Measurements from ENCODE around the gene SLC34A3.

The SLC34A3 gene

GRCh38 chr9:137263506-137263905 lies 32.8 kb downstream of the SLC34A3 start:
- DNase-seq: no peak

DNA sequence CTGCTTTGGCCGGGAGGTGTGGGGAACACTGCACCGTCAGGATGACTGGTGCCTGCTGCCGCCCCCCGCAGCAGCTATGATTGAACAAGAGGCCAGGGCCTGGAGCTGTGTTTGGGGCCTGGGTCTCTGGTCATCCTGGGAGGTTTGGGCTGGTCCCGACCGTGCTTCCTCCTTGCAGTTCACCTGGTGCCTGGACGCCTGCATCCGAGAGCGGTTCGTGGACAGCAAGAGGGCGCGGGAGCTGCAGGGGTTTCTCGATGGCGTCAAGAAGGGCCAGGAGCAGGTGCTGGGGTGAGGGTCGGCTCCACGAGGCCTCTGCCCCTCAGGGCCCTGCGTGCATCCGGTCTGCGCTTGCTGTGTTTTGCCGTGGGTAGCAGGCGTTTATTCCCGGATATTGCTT lies 33.4 kb downstream of the SLC34A3 start:
- DNase-seq: no peak

DNA sequence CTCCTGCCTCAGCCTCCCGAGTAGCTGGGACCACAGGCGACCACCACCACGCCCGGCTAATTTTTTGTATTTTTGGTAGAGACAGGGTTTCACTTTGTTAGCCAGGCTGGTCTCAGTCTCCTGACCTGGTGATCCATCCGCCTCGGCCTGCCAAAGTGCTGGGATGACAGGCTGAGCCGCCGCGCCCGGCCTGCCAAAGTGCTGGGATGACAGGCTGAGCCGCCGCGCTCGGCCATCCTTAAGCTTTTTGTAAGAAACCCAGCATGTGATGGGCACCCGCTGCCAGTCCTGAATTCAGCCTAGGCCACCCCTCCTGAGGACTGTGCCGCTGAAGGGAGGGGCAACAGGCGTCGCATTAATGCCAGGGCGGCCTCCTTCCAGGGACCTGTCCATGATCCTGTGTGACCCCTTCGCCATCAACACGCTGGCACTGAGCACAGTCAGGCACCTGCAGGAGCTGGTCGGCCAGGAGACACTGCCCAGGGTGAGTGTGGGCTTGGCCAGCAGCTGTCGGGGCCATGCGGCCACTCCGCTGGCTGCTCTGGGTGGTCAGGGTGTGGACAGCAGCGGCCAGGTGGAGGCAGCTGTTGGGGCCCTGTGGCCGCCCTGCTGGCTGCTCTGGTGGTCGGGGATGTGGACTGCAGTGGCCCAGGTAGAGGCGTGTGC lies 34.9 kb downstream of the SLC34A3 start:
- no peak for DNase-seq

GRCh38 chr9:137266162-137266527 lies 35.4 kb downstream of the SLC34A3 start:
- DNase-seq: no peak

DNA sequence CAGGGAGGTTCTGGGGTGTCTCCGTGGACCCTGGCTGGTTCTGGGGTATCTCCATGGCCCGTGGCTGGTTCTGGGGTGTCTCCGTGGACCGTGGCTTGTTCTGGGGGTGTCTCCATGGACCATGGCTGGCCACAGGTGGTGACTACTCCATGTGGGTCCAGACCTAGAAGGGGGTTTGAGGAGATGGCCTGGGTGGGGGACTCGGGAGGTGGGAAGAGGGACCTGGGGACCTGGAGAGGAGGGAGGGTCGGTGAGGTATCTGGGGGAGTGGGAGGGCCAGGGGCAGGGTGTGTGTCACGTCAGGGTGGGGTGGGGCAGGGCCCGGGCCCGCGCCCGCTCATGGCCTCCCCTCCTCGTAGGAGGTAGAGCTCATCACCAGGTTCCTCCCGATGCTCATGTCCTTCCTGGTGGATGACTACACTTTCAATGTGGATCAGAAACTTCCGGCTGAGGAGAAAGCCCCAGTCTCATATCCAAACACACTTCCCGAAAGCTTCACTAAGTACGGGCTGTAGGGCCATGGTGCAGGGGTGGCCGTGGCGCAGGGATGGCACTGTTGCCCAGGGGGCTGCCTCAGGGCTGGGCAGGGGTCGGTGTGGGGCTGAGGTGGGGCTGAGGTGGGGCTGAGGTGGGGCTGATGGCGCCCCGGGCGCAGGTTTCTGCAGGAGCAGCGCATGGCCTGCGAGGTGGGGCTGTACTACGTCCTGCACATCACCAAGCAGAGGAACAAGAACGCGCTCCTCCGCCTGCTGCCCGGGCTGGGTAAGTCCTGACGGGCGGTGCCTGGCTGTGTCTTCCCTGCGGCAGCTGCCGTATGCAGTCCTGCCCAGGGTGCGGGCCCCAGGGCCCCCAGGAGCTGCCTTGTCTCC lies 36.1 kb downstream of the SLC34A3 start:
- no peak for DNase-seq

GRCh38 chr9:137267933-137268355 lies 37.2 kb downstream of the SLC34A3 start:
- no peak for DNase-seq

DNA sequence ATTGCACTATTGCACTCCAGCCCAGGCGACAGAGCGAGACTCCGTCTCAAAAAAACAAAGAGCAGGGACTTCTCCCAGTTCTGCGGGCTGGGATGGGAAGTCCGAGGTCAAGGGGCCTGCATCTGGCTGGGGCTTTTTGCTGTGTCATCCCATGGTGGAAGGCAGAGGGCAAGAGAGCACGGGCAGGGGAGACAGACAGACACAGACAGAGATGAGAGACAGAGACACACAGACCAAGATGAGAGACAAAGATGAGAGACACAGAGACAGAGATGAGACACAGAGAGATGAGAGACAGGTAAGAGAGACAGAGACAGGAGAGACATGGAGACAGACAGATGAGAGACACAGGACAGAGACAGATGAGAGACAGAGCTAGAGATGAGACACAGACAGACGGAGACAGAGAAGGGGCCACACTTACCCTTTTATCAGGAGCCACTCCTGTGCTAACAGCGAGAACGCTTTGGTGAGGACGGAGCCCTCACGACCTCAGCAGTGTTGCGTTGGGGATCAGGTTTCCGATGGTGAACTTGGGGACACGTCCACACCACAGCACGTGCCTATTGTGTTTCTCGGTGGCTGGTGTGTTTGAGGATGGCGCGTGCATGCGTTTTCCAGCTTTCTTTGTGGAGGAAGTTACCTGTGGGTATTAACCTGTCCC lies 38.0 kb downstream of the SLC34A3 start:
- no peak for DNase-seq

DNA sequence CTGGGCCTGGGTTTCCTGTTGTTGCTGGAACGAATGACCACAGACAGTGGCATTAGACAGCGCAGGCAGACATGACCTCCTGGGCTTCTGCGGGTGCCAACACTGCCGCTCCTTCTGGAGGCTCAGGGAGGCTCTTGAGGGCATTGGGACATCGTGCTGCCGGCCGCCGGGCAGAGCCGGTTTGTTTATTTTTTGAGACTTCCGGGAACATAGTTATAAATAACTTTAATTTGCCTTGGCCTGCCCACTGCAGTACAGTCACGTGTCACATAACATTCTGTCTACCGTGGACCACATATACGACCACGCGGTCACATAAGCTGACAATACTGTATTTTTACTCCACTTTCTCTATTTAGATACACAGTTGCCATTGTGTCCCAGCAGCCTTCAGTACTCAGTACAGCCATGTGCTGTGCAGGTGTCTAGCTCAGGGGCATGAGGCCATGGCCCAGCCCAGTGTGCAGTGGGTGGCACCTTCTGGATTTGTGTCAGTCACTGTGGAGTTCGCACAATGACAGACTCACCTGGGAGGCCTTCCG lies 38.6 kb downstream of the SLC34A3 start:
- no peak for DNase-seq

- DNase-seq: no peak
These were observed 40.4 kb downstream of the SLC34A3 start for GRCh38 chr9:137270929-137271695.

GRCh38 chr9:137271696-137272076 lies 41.0 kb downstream of the SLC34A3 start:
- no peak for DNase-seq

- DNase-seq: no peak
These were observed 41.8 kb downstream of the SLC34A3 start for GRCh38 chr9:137272241-137273094.

- DNase-seq: no peak
These were observed 42.4 kb downstream of the SLC34A3 start for GRCh38 chr9:137273095-137273490.

- no peak for DNase-seq
These were observed 43.1 kb downstream of the SLC34A3 start for GRCh38 chr9:137273611-137274320.

DNA sequence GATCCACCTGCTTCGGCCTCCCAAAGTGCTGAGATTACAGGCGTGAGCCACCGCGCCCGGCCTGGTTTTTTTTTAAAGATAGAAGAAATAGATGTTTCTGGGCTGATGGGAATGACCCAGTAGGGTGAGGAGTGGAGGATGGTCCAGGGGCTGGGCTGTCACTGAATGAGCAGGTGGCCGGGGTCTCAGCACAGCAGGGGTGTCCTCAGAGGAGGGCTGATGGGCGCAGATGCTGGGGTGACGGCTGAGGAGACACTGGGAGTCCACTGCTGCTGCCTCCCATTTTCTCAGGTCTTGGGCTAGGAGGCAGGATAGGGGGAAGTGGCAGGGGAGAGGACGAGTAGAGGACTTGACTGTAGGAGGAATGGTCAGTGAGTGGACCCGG lies 44.5 kb downstream of the SLC34A3 start:
- DNase-seq: no peak

DNA sequence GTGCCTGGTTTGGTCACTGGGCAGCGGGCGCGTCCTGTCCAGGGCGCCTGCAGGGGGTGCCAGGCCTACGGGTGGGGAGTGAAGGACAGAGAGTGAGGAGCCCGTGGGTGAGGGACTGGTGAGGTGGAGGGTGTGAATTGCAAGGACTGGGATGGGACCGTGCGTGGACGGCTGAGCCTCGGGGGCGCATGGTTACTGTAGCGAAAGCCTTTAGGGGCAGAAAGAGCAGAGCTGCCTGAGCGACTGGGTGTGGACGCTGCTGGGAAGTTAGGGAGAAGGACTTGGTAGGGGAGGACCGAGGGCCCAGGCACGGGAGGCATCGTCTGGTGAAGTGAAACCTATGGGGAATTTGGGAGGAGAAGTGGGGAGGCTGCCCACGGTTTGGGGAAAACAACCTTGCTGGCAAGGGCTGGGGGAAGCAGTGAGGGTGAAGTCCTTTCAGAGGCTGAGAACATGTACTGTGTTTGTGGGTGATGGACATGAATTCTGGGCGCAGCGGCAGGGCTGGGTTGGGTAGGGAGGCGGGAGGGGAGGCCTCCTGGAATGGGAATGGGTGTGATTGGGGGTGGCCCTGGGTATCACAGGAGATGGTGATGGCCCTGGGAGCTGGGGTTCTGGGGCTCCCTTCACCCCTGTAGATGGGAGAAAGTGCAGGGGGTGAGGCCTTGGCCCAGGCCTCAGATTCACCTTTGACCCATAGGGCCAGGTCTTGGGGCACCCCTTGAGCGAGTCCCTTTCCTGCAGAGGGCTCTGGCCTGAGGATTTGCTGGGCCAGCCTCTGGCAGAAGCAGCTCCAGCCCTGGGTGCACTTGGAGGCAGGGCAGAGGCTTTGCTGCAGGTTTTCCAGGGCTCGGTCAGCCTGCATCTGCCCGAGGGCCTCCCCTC lies 45.1 kb downstream of the SLC34A3 start:
- no peak for DNase-seq

DNA sequence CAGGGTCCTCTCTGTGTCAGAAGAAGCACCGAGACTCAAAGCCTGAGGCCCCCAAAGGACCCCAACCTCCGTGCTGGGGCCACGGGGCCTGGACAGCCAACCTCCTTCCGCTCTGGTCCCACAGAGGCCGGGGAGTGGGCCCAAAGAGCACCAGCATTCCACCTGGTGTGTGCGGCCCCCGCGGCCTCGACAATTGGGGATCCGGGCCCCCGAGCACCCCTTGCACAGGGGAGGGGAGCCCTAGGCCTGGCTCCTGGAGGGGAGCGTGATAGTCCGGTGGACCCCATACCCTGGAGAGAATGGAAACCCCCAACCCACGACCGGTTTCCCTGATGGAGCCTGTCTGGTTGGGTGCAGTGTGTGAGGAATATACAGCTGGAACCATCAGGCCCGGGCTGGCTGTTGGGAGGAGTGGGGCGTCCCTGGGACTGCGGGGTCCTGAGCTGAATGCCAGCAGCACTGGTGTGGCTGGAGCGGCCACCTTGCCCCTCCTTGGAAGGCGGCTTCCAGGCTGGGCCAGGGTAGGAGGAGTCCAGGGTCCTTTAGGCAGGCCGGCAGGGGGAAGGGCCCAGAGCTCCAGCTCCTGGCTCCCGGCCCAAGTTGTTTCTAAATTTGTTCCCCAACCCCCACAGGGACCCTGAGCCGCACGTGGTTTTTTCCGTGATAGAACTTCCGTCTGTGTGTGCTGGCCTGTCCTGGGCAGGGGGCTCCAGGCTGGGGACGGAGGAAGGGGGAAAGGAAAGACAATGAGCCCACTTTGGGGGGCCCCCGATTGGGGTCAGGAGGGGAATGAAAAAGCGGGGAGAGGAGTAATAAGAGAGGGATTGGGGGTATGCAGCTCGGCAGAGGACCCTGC lies 46.0 kb downstream of the SLC34A3 start:
- no peak for DNase-seq

- no peak for DNase-seq
These were observed 46.8 kb downstream of the SLC34A3 start, which contains the start of gene TOR4A for GRCh38 chr9:137277329-137278041. Gene TOR4A, plus strand, starts transcription at chr9:137277726. Its CDS starts 964 bp downstream, at chr9:137278690.

GRCh38 chr9:137278061-137278701 lies 47.5 kb downstream of the SLC34A3 start:
- DNase-seq: no peak
